ENCODE data around the gene C1orf159.
"Not testable (repeated sequence)": the region's sequence is repeated elsewhere in the genome, so short reads cannot be mapped to it uniquely, and the experiment has no call there.

C1orf159 gene

GRCh38 chr1:1079408-1080121, 36.3 kb downstream of the C1orf159 start:
- DNase-seq, result peak; percentile 11 to 49

- DNase-seq, result not testable (repeated sequence)
These were observed 38.5 kb downstream of the C1orf159 start for GRCh38 chr1:1077396-1077795.

GRCh38 chr1:1075148-1075935, 40.5 kb downstream of the C1orf159 start:
- no peak for DNase-seq

GRCh38 chr1:1074631-1075147, 41.2 kb downstream of the C1orf159 start:
- DNase-seq, result no peak

- DNase-seq, result no peak
These were observed 41.9 kb downstream of the C1orf159 start, which contains the start of gene RNF223 for GRCh38 chr1:1073743-1074587. TSS of gene RNF223 (minus strand) at chr1:1074306. CDS start at chr1:1072566, 1,740 bp downstream.

GRCh38 chr1:1072849-1073742, 42.8 kb downstream of the C1orf159 start:
- DNase-seq, result no peak

- DNase-seq, result no peak
These were observed 43.5 kb downstream of the C1orf159 start for GRCh38 chr1:1072299-1072848.

- no peak for DNase-seq
These were observed 44.2 kb downstream of the C1orf159 start for GRCh38 chr1:1071486-1072298.

- DNase-seq, result peak; percentile 26 to 59
These were observed 45.9 kb downstream of the C1orf159 start for GRCh38 chr1:1069711-1070676.

GRCh38 chr1:1069056-1069710, 46.7 kb downstream of the C1orf159 start:
- peak in 1 of 2 donors; percentile 82 for DNase-seq

- no peak for DNase-seq
These were observed 47.3 kb downstream of the C1orf159 start for GRCh38 chr1:1068517-1069055.

- no peak for DNase-seq
These were observed 47.9 kb downstream of the C1orf159 start for GRCh38 chr1:1067860-1068516.

GRCh38 chr1:1067284-1067859, 48.5 kb downstream of the C1orf159 start:
- DNase-seq, result no peak

GRCh38 chr1:1066403-1067283, 49.2 kb downstream of the C1orf159 start:
- DNase-seq, result no peak

- DNase-seq, result not testable (repeated sequence)
These were observed 50.0 kb downstream of the C1orf159 start for GRCh38 chr1:1065940-1066304.

- DNase-seq, result no peak
These were observed 50.5 kb downstream of the C1orf159 start for GRCh38 chr1:1065265-1065939.
